Natural killer cell treated with Interleukin-12 subunit alpha and Interleukin-12 subunit beta and Interleukin-15 and Interleukin-18, amount 100 ng/mL, for 72 hours (primary cell): ENCODE measurements around the gene USP10. TPM values are rescaled to one million over a fixed set of nuclear protein-coding genes. Genes with fewer than 3 reads are reported as not detected.

Source experiments
- ATAC-seq, 2 donors: fragments of 150-1000 bp; cut with Tn5 transposase in 1 of 2; sonication (Bioruptor Pico), chemical (Tn5 transposase) in 1 of 2; 2 replicates each; pipeline ENCODE4 v1.10.0; 2021
- DNase-seq: peaks from one replicate; pipeline ENCODE4 v3.0.0; 2022; ENCODE audit warnings: low spot score
- H3K27ac Mint-ChIP-seq, 2 donors: 1 replicate in 1 of 2; 2 replicates in 1 of 2; pipeline ENCODE4 v1.8.0; 2022; ENCODE audit warnings: mixed read lengths in 2 of 2, mild to moderate bottlenecking in 1 of 2, moderate library complexity in 1 of 2
- H3K27me3 Mint-ChIP-seq, 2 donors: 1 replicate in 1 of 2; 2 replicates in 1 of 2; pipeline ENCODE4 v1.8.0; 2022; ENCODE audit warnings: mixed read lengths in 2 of 2
- H3K36me3 Mint-ChIP-seq: one replicate; pipeline ENCODE4 v1.8.0; 2022; ENCODE audit warnings: mixed read lengths
- H3K4me1 Mint-ChIP-seq, 2 donors: 1 replicate in 1 of 2; 2 replicates in 1 of 2; pipeline ENCODE4 v1.8.0; 2022; ENCODE audit warnings: low read depth in 2 of 2, mixed read lengths in 2 of 2, mild to moderate bottlenecking in 1 of 2
- H3K4me3 Mint-ChIP-seq: one replicate; pipeline ENCODE4 v1.8.0; 2022; ENCODE audit warnings: mixed read lengths
- H3K9me3 Mint-ChIP-seq: 2 replicates; pipeline ENCODE4 v1.8.0; 2022; ENCODE audit warnings: mixed read lengths
- total RNA-seq, 2 donors: library from RNA; stranded (reverse); gene quantifications; one replicate each; pipeline ENCODE4 v1.2.3, GENCODE V29; 2022

The USP10 gene, protein sequence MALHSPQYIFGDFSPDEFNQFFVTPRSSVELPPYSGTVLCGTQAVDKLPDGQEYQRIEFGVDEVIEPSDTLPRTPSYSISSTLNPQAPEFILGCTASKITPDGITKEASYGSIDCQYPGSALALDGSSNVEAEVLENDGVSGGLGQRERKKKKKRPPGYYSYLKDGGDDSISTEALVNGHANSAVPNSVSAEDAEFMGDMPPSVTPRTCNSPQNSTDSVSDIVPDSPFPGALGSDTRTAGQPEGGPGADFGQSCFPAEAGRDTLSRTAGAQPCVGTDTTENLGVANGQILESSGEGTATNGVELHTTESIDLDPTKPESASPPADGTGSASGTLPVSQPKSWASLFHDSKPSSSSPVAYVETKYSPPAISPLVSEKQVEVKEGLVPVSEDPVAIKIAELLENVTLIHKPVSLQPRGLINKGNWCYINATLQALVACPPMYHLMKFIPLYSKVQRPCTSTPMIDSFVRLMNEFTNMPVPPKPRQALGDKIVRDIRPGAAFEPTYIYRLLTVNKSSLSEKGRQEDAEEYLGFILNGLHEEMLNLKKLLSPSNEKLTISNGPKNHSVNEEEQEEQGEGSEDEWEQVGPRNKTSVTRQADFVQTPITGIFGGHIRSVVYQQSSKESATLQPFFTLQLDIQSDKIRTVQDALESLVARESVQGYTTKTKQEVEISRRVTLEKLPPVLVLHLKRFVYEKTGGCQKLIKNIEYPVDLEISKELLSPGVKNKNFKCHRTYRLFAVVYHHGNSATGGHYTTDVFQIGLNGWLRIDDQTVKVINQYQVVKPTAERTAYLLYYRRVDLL
- 100 to 1,000 TPM; 111 to 156 TPM for total RNA-seq

DNA sequence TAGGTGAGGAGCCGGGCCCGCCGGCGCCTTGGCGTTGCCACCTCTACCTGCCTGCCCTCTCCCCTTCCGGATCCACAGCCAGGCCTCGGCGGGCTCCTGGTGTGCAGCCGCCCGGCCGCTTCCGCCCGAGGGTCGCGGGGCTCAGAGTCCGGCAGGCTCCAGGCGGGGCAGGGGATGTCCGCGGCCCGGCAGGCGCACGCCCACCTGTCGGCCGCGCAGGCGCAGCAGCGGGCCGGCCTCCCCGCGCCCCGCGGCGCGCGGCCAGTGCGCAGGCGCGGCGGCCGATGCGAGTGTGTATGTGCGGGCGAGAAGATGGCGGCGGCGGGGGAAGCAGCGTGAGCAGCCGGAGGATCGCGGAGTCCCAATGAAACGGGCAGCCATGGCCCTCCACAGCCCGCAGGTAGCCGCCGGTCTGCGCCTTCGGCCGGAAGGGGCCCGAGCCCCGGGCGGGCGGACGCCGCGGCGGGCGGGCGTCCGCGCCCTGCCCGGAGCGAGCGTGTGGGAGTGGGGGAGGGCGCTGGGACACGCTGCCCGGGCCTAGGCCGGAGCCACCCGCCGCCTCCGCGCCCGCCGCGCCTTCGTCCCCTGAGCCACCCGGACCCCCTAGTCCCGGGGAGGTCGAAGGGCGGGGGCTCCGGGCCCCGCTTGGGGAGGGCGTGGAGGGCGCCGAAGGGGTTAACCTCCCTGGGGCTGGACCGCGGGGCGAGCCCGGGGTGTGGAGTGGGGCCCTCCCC lies at the start of gene USP10:
USP10 (plus strand) TSS at position 289 of the 734 bp plus-strand sequence; CDS start at position 380, 91 bp downstream.
- Mint-ChIP-seq H3K4me3 (peak within 1 kb of the TSS; percentile 98), H3K36me3 (no peaks in the 10 kb centered on the region), H3K4me1 (peaks cover 20 to 32% of the 10 kb centered on the region in 2 donors), H3K9me3 (no peaks in the 10 kb centered on the region), H3K27me3 (no peaks in the 10 kb centered on the region), H3K27ac (peak within 1 kb of the TSS; percentile 75 to 95)
- ATAC-seq (peak; percentile 91 to 94), DNase-seq (peak; percentile 88)

DNA sequence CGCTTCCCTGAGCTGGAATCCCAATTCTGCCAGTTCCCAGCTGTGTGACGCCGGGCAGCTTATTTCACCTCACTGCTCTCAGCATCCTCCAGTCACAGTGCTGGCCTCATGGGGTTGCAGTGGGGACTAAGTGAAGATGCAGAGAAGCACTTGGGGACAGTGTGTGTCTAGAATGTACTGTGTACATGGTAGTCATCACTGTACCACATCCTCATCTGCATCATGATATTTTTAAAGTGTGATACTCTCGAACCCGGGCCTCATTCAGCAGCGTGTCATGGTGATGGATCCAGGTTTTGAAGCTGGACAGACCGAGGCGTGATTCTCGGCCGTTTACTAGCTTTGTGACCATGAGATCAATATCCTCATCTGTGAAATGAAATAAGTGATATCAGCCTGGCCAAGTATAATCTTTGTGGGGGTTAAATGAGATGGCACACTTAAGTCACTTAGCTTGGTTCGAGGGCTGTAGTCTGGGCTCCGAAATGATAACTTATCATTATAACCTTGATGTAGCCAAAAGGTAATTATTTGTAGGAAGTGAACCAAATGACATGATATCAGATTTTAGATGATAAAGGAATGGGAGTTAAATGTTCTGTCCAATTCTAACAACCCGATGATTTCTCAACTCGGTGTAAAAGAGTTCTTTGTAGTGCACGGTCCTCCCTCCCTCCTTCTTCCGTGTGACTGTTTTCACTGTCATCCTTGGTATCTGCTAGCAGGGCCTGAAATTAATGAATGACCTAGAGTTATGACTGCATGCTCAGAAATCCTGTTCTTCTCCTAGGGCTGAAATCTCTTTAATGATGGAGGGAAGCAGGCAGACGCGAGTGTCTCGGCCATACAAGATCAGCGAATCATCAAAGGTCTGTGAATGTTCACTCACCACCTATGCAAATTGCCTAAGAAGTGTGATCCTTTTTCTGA lies 49.5 kb upstream of the USP10 start:
- Mint-ChIP-seq H3K36me3 (peaks cover 5% of the 10 kb centered on the region), H3K4me3 (peak overlapping the region; percentile 58), H3K27me3 (peaks cover 0 to 2% of the 10 kb centered on the region in 2 donors), H3K27ac (peak overlapping the region; percentile 45 to 49), H3K4me1 (peaks cover 26 to 28% of the 10 kb centered on the region in 2 donors), H3K9me3 (no peaks in the 10 kb centered on the region)
- no peak for ATAC-seq
- no peak for DNase-seq

DNA sequence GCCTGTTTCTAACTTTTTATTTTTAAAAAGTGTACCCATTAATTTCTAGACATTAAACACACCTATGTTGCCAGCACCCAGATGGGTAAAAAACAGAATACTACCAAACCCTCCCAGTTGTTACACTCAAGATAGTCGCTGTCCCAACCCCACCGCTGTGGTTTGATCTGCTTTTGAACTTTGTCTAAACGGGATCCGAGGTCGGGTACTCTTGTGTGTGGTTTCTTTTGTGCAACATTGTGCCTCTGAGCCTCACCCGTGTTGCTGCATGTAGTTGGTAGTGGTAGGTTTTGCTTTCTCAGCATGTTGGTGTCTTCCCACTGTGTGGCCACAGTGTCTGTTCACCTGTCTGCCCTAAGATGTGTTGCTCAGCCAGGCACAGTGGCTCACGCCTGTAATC lies 47.2 kb upstream of the USP10 start:
- ATAC-seq (no peak), DNase-seq (no peak)
- no peaks in the 10 kb centered on the region for H3K27me3 Mint-ChIP-seq
- H3K4me1 Mint-ChIP-seq = peaks cover 25 to 28% of the 10 kb centered on the region in 2 donors
- no peaks in the 10 kb centered on the region for H3K9me3 Mint-ChIP-seq
- H3K36me3 Mint-ChIP-seq = peaks cover 5% of the 10 kb centered on the region
- H3K4me3 Mint-ChIP-seq = no peak overlapping the region
- H3K27ac Mint-ChIP-seq = no peak overlapping the region

DNA sequence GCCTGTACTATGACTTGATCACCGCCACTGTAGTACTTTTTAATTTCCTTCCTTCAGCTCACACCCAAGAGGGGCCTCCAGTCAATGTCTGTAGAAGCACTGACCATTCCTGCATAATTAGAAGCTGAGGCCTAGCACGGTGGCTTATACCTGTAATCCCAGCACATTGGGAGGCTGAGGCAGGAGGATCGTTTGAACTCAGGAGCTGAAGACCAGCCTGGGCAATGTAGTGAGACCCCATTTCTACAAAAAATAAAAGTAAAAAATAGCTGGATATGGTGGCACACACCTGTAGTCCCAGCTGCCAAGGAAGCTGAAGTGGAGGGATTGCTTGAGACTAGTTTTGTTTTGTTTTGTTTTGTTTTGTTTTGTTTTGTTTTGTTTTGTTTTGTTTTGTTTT lies 45.6 kb upstream of the USP10 start:
- Mint-ChIP-seq H3K4me3 (no peak overlapping the region), H3K36me3 (peaks cover 5% of the 10 kb centered on the region), H3K27ac (no peak overlapping the region), H3K4me1 (peaks cover 21 to 27% of the 10 kb centered on the region in 2 donors), H3K9me3 (no peaks in the 10 kb centered on the region), H3K27me3 (no peaks in the 10 kb centered on the region)
- no peak for DNase-seq
- no peak for ATAC-seq

DNA sequence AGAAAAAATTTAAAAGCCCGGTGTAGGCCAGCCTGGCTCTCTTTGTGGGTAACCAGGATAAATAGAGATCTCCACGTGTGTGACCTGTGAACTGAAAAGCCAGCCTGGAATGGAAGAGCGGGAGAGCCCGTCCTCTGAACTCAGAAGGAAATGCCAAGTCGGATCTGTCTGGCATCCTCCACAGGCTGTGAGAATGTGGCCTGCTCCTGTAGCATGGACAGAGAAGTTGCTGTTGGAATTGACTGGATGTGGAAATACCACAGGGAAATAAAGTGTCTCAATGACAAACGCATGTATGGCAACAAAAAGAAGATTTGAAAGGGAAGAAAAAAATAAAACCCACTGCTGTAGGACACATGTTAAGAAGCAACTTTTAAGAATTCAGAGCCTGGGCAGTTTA lies 44.8 kb upstream of the USP10 start:
- Mint-ChIP-seq H3K4me1 (peaks cover 20 to 25% of the 10 kb centered on the region in 2 donors), H3K9me3 (no peaks in the 10 kb centered on the region), H3K27ac (no peak overlapping the region), H3K27me3 (no peaks in the 10 kb centered on the region), H3K4me3 (no peak overlapping the region), H3K36me3 (peaks cover 5% of the 10 kb centered on the region)
- ATAC-seq (no peak), DNase-seq (no peak)

DNA sequence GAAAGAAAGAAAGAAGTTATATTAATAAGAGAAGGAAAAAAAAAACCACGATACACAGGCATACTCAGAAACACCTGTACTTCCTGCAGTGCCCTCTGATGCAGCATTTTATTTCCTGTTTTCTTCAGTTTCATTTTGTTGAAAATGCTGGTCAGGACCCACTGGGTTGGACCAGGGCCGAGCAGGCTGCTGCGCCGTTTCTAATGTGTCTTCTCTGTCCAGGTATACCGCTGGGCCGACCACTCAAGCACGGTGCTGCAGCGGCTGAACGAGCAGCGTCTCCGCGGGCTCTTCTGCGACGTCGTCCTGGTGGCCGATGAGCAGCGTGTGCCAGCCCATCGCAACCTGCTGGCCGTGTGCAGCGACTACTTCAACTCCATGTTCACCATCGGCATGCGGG lies 43.2 kb upstream of the USP10 start:
- no peak for ATAC-seq
- no peak for DNase-seq
- Mint-ChIP-seq H3K9me3 (no peaks in the 10 kb centered on the region), H3K27me3 (no peaks in the 10 kb centered on the region), H3K4me3 (no peak overlapping the region), H3K27ac (no peak overlapping the region), H3K4me1 (peaks cover 4 to 13% of the 10 kb centered on the region in 2 donors), H3K36me3 (no peaks in the 10 kb centered on the region)

DNA sequence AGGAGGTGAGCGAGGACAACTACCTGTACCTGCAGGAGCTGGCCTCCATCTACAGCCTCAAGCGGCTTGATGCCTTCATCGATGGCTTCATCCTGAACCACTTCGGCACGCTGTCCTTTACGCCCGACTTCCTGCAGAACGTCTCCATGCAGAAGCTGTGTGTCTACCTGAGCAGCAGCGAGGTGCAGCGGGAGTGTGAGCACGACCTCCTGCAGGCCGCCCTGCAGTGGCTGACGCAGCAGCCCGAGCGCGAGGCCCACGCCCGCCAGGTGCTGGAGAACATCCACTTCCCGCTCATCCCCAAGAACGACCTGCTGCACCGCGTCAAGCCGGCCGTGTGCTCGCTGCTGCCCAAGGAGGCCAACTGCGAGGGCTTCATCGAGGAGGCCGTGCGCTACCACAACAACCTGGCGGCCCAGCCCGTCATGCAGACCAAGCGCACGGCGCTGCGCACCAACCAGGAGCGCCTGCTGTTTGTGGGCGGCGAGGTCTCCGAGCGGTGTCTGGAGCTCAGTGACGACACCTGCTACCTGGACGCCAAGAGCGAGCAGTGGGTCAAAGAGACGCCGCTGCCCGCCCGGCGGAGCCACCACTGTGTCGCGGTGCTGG lies 42.5 kb upstream of the USP10 start:
- H3K4me3 Mint-ChIP-seq = no peak overlapping the region
- H3K9me3 Mint-ChIP-seq = no peaks in the 10 kb centered on the region
- no peaks in the 10 kb centered on the region for H3K36me3 Mint-ChIP-seq
- DNase-seq (no peak), ATAC-seq (no peak)
- H3K27ac Mint-ChIP-seq = no peak overlapping the region
- no peaks in the 10 kb centered on the region for H3K27me3 Mint-ChIP-seq
- H3K4me1 Mint-ChIP-seq = peaks cover 0 to 13% of the 10 kb centered on the region in 2 donors

DNA sequence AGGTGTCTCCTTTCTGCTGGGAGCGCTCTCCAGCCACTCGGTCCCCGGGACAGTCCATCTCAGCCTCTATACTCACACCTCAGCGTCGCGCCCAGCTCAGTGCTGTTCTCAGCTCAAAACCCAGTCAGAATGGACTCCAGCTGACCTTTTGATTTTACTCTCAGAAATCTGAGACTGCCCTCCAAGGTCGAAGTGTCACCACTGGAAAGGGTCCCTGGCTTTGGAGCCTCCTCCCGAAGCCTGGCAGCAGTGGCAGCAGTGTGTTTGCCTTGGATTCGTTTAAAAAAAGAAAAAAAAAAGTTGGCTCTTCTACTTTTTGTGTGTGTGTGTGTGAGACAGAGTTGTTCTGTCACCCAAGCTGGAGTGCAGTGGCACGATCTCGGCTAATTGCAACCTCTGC lies 41.1 kb upstream of the USP10 start:
- ATAC-seq (no peak), DNase-seq (no peak)
- Mint-ChIP-seq H3K4me3 (no peak overlapping the region), H3K27me3 (no peaks in the 10 kb centered on the region), H3K4me1 (peaks cover 0 to 6% of the 10 kb centered on the region in 2 donors), H3K36me3 (no peaks in the 10 kb centered on the region), H3K9me3 (no peaks in the 10 kb centered on the region), H3K27ac (no peak overlapping the region)

DNA sequence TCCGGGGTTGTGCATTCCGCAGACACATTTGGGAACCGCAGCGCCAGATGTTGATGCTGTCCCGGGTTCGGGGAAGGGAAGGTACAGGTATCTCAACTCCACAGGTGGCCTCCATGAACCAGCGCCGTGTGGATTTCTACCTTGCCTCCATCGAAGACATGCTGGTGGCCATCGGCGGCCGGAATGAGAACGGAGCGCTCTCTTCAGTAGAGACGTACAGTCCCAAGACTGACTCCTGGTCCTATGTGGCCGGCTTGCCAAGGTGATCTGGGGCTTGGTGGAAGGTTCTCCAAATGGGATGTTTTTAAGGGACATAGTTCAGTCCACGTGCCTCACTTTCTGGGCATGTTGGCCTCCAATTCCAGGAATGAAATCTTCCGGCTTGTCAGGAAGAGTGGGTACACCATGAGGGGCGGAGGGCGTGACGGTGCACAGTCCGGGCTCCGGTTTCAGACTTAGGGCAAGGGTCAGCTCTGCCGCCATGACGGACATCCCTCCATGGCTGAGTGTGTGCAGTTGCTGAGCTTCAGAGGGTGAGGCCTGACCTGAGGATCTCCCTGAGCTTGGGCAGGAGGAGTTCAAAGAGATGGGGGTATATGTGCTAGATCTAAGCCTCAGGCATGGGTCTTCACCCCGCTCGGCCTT lies 40.0 kb upstream of the USP10 start:
- no peaks in the 10 kb centered on the region for H3K36me3 Mint-ChIP-seq
- H3K27ac Mint-ChIP-seq = no peak overlapping the region

DNA sequence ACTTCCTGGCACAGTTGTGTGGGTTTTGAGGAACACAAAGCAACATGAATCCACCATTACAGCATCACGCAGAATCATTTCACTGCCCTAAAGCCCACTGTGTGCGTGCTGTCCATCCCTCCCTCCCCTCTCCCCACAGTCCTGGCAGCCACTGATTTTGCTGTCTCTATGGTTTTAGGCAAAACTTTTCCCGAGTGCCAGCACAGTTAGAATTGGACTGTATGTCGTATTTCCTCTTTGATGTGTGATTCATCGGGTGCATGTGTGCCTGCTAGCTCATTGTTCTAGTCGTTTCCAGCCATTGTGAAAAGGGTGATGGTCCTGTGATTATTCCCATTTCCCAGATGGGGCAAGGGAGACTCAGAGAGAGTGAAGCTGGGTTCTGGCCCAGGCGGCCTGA lies 38.8 kb upstream of the USP10 start:
- ATAC-seq (no peak), DNase-seq (no peak)
- Mint-ChIP-seq H3K4me3 (no peak overlapping the region), H3K27me3 (no peaks in the 10 kb centered on the region), H3K36me3 (no peaks in the 10 kb centered on the region), H3K9me3 (no peaks in the 10 kb centered on the region), H3K4me1 (peaks cover 0 to 8% of the 10 kb centered on the region in 2 donors), H3K27ac (no peak overlapping the region)

More for the DNA sequence above, 40.0 kb upstream of the USP10 start:
- peaks cover 0 to 12% of the 10 kb centered on the region in 2 donors for H3K4me1 Mint-ChIP-seq
- DNase-seq (no peak), ATAC-seq (no peak)
- H3K4me3 Mint-ChIP-seq = no peak overlapping the region
- H3K9me3 Mint-ChIP-seq = no peaks in the 10 kb centered on the region
- H3K27me3 Mint-ChIP-seq = no peaks in the 10 kb centered on the region

DNA sequence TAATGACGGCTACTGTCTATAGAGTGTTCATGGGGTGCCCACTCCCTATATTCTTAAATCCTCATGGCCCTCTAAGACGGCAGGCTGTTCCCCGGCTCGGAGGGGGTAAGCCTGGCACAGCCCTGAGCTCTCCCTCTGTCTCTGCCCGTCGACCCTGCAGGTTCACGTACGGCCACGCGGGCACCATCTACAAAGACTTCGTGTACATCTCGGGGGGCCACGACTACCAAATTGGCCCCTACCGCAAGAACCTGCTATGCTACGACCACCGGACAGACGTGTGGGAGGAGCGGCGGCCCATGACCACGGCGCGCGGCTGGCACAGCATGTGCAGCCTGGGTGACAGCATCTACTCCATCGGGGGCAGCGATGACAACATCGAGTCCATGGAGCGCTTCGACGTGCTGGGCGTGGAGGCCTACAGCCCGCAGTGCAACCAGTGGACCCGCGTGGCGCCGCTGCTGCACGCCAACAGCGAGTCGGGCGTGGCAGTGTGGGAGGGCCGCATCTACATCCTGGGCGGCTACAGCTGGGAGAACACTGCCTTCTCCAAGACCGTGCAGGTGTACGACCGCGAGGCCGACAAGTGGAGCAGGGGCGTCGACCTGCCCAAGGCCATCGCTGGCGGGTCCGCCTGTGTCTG lies 38.3 kb upstream of the USP10 start:
- Mint-ChIP-seq H3K4me3 (no peak overlapping the region), H3K9me3 (no peaks in the 10 kb centered on the region), H3K27me3 (no peaks in the 10 kb centered on the region), H3K27ac (no peak overlapping the region), H3K4me1 (peaks cover 0 to 8% of the 10 kb centered on the region in 2 donors), H3K36me3 (no peaks in the 10 kb centered on the region)
- ATAC-seq (peak in 1 of 2 donors; percentile 31), DNase-seq (no peak)

DNA sequence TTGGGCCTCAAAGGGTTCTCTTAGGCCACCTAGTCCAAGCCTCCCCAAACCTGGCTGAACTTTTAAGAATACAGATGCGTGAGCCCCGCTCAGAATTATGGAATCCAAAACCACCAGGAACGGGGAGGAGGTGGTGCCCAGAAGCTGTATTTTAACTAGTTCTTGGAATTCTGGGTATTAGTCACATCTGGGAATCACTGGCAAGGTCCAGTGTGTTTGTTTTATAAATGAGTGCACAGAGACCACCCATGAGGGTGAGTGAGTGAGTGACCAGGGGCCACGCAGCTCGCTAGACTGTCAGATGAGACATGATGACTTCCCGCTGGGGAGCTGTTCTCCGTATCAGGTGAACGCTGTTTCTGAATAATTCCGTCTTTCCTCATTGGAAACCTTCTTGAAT lies 37.3 kb upstream of the USP10 start:
- DNase-seq (no peak), ATAC-seq (no peak)
- H3K36me3 Mint-ChIP-seq = no peaks in the 10 kb centered on the region
- no peaks in the 10 kb centered on the region for H3K27me3 Mint-ChIP-seq
- H3K9me3 Mint-ChIP-seq = no peaks in the 10 kb centered on the region
- no peak overlapping the region for H3K27ac Mint-ChIP-seq
- no peak overlapping the region for H3K4me3 Mint-ChIP-seq
- peaks cover 0 to 8% of the 10 kb centered on the region in 2 donors for H3K4me1 Mint-ChIP-seq
